Smooth muscle cell (in vitro differentiated cells): Measurements from ENCODE around the gene PLPPR2. TPM values are rescaled to one million over a fixed set of nuclear protein-coding genes. Genes with fewer than 3 reads are reported as not detected.

ENCODE experiments used
- DNase-seq: peaks from one replicate; lab custom pipeline; 2025; ENCODE audit not compliant: unreplicated experiment; lab: John Stamatoyannopoulos, UW
- H2AFZ ChIP-seq: fragments of 200-600 bp; sonication (generic); 2 replicates; pipeline ENCODE4 v1.6.0; 2016; ENCODE audit warnings: antibody characterized with exemption, low read depth, mild to moderate bottlenecking
- H3F3A ChIP-seq: fragments of 200-600 bp; sonication (generic); 2 replicates; pipeline ENCODE4 v1.6.0; 2017; ENCODE audit warnings: antibody characterized with exemption, low read depth
- H3K27ac ChIP-seq: fragments of 200-600 bp; sonication (generic); 2 replicates; pipeline ENCODE4 v1.5.1; 2016; ENCODE audit warnings: low read depth, mild to moderate bottlenecking
- H3K27me3 ChIP-seq: fragments of 200-600 bp; sonication (generic); 2 replicates; pipeline ENCODE4 v1.6.1; 2016; ENCODE audit warnings: low read depth, mild to moderate bottlenecking
- H3K36me3 ChIP-seq: fragments of 200-600 bp; sonication (generic); 2 replicates; pipeline ENCODE4 v1.5.1; 2016; ENCODE audit warnings: low read depth
- H3K4me1 ChIP-seq: fragments of 200-600 bp; sonication (generic); 2 replicates; pipeline ENCODE4 v1.5.1; 2016; ENCODE audit warnings: low read depth
- H3K4me2 ChIP-seq: fragments of 200-600 bp; sonication (generic); 2 replicates; pipeline ENCODE4 v1.6.0; 2016; ENCODE audit warnings: mild to moderate bottlenecking
- H3K4me3 ChIP-seq: fragments of 200-600 bp; sonication (generic); 2 replicates; pipeline ENCODE4 v1.5.1; 2016; ENCODE audit warnings: mild to moderate bottlenecking
- H3K79me2 ChIP-seq: fragments of 200-600 bp; sonication (generic); 2 replicates; pipeline ENCODE4 v1.6.0; 2016; ENCODE audit warnings: low read depth, mild to moderate bottlenecking
- H3K9ac ChIP-seq: fragments of 200-600 bp; sonication (generic); 2 replicates; pipeline ENCODE4 v1.6.0; 2016; ENCODE audit warnings: low read depth
- H3K9me3 ChIP-seq: fragments of 200-600 bp; sonication (generic); replicated peaks from 2 replicates; pipeline ENCODE4 v1.5.1; 2016; ENCODE audit warnings: low read depth
- H4K20me1 ChIP-seq: fragments of 200-600 bp; sonication (generic); 2 replicates; pipeline ENCODE4 v1.6.0; 2016; ENCODE audit warnings: low read depth
- CTCF ChIP-seq: fragments of 200-600 bp; sonication (generic); IDR thresholded peaks from 2 replicates; pipeline ENCODE4 v1.5.1; 2017; ENCODE audit warnings: borderline replicate concordance, mild to moderate bottlenecking, antibody characterized with exemption; ENCODE audit not compliant: insufficient read depth, poor library complexity, severe bottlenecking
- WGBS: methylation state at CpG from one replicate; pipeline ENCODE4 v1.1.7; 2016; ENCODE audit warnings: low lambda C conversion rate; 5-methylcytosine and 5-hydroxymethylcytosine counted together
- polyA plus RNA-seq: library from polyadenylated mRNA; unstranded; fragments of >200 nt; fragmentation: Nextera tagmentation; extraction: Ambion mirVana; gene quantifications from 2 replicates; pipeline ENCODE4 v1.2.1, GENCODE V29; 2016
- total RNA-seq: library from RNA; depleted of rRNA; stranded (reverse); fragments of >200 nt; gene quantifications from 2 replicates; pipeline ENCODE4 v1.2.3, GENCODE V29; 2014

PLPPR2 gene
- total and polyA plus RNA-seq, 2 experiments from 2014 or later, result 21.4 to 67.1 TPM

GRCh38 chr19:11361037-11361770 is 6.0 kb downstream of the PLPPR2 start:
- 31% methylated on average over 43 of the region's 43 CpGs for WGBS
- no peaks in the 10 kb centered on the region for H3K79me2 ChIP-seq

GRCh38 chr19:11361771-11362731 is 6.8 kb downstream of the PLPPR2 start:
- no peak for DNase-seq
- Histone ChIP-seq H3K4me3 (no peak overlapping the region), H3K27ac (no peak overlapping the region), H3K79me2 (no peaks in the 10 kb centered on the region), H3K36me3 (no peaks in the 10 kb centered on the region), H3K4me2 (no peak overlapping the region), H3F3A (no peaks in the 10 kb centered on the region), H4K20me1 (peaks cover 39% of the 10 kb centered on the region), H3K27me3 (no peaks in the 10 kb centered on the region), H3K9ac (no peak overlapping the region), H3K4me1 (peaks cover 5% of the 10 kb centered on the region), H2AFZ (no peak overlapping the region), H3K9me3 (no peaks in the 10 kb centered on the region)
- WGBS, result 57% methylated on average over 35 of the region's 35 CpGs
- TF ChIP-seq CTCF, result no peak

More at GRCh38 chr19:11361037-11361770, 6.0 kb downstream of the PLPPR2 start:
- Histone ChIP-seq H3K4me2 (peak overlapping the region; percentile 22), H3K27me3 (no peaks in the 10 kb centered on the region), H4K20me1 (peaks cover 47% of the 10 kb centered on the region), H3K4me1 (peaks cover 5% of the 10 kb centered on the region), H3K9me3 (no peaks in the 10 kb centered on the region), H2AFZ (no peak overlapping the region), H3K36me3 (no peaks in the 10 kb centered on the region), H3F3A (no peaks in the 10 kb centered on the region), H3K27ac (no peak overlapping the region), H3K4me3 (no peak overlapping the region), H3K9ac (no peak overlapping the region)
- no peak for DNase-seq
- TF ChIP-seq CTCF, result no peak

DNA sequence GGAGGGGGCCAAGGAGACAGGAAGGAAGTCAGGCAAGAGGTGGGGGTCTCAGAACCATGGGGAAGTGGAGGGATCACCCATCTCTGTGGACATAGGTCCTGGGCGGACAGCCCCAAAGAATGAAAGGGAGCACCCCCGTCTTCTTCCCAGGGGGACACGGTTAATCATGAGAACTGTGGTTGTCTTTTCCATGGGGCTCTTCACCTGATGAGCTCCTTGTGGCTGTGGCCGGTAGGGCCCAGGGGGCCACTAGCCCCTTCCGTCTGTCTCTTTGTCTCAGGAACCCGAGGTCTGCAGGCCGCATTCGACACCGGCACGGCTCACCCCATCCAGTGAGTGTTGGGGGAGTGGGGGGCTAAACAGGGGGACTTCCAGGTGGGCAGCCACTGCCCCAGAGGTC is 8.6 kb downstream of the PLPPR2 start:
- no peaks in the 10 kb centered on the region for H3K27me3 ChIP-seq
- no peak overlapping the region for H3K9ac ChIP-seq
- H3K4me3 ChIP-seq, result no peak overlapping the region
- H3F3A ChIP-seq, result no peaks in the 10 kb centered on the region
- TF ChIP-seq CTCF, result no peak
- no peak for DNase-seq
- peaks cover 34% of the 10 kb centered on the region for H4K20me1 ChIP-seq
- peaks cover 5% of the 10 kb centered on the region for H3K4me1 ChIP-seq
- no peak overlapping the region for H2AFZ ChIP-seq
- WGBS, result 93% methylated on average over 10 of the region's 10 CpGs
- H3K36me3 ChIP-seq, result no peaks in the 10 kb centered on the region
- no peaks in the 10 kb centered on the region for H3K79me2 ChIP-seq
- no peaks in the 10 kb centered on the region for H3K9me3 ChIP-seq
- H3K4me2 ChIP-seq, result no peak overlapping the region
- no peak overlapping the region for H3K27ac ChIP-seq
